HL-60 (cell line): ENCODE measurements around the gene RPH3AL.

Source experiments
- CTCF ChIP-seq: IDR thresholded peaks from one replicate; pipeline ENCODE4 v1.5.1; 2011; ENCODE audit warnings: low read length, control low read depth, inconsistent platforms; ENCODE audit not compliant: insufficient read depth
- POLR2AphosphoS5 ChIP-seq: IDR thresholded peaks from 2 replicates; pipeline ENCODE4 v1.6.1; 2012; ENCODE audit warnings: low read depth

- TF ChIP-seq CTCF = no peak
- no peak for TF ChIP-seq POLR2AphosphoS5
These were observed 101.1 kb downstream of the RPH3AL start for GRCh38 chr17:251531-251930.
